ENCODE results near the gene AMZ1.

Gene AMZ1

DNA sequence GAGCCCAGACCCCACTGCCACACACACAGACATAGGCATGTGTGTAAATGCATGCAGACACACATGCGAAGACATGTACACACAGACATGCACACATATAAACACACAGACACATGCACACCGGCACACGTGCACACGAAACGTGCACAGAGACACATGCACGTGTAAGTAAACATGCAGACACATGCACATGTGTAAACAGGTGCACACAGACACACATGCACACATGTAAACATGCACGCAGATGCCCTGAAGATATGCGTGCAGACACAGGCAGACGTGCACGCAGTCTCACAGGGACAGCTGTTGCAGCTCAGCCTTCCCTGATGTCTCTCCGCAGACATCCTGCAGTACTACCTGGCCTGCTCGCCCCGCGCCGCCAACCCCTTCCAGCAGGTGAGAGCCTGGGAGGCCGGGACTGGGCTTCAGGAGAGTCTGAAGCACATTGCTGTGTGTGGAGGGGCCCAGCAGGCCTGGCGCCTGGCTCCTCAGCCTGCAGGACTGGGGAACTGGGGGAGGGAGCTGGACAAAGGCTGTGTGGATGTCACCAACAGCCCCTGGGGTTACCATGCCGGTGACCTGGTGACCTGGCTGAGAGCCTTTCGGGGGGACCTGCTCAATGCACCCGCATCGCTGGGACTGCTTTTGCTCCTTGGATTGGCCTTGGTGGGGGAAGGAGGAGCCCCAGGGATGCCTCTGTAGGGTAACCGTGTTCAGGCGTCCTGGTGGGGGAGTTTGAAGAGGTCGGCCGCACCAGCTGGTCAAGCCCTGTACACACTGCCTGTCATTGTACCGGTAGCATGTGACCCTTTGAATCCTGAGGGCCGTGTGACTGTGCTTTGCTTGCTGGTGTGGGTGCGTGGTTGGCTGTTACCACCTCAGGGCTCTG is 35.9 kb upstream of the AMZ1 start:
- H3K4me3 ChIP-seq (ENCODE audit: low read depth, low read length): no peak overlapping the region
- TF ChIP-seq, protein P1, sequence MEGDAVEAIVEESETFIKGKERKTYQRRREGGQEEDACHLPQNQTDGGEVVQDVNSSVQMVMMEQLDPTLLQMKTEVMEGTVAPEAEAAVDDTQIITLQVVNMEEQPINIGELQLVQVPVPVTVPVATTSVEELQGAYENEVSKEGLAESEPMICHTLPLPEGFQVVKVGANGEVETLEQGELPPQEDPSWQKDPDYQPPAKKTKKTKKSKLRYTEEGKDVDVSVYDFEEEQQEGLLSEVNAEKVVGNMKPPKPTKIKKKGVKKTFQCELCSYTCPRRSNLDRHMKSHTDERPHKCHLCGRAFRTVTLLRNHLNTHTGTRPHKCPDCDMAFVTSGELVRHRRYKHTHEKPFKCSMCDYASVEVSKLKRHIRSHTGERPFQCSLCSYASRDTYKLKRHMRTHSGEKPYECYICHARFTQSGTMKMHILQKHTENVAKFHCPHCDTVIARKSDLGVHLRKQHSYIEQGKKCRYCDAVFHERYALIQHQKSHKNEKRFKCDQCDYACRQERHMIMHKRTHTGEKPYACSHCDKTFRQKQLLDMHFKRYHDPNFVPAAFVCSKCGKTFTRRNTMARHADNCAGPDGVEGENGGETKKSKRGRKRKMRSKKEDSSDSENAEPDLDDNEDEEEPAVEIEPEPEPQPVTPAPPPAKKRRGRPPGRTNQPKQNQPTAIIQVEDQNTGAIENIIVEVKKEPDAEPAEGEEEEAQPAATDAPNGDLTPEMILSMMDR (IDR thresholded peaks at IDR 0.05; ENCODE audit: borderline replicate concordance, insufficient read depth, low read depth, low read length): no peak

DNA sequence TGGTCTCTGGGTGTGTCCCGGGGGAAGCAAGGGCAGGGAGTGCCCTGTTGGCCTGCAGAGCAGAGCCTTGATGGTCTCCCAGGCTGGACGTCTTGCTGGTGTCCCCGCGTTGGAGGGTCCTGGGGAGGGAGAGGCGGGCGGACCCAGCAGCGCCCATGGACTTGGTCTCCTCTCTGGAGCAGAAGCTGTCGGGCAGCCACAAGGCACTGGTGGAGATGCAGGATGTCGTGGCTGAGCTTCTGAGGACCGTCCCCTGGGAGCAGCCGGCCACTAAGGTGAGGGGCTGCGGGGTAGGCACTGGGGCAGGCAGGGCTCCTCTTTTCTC is 35.3 kb upstream of the AMZ1 start:
- TF ChIP-seq, protein P1 (IDR thresholded peaks at IDR 0.05; ENCODE audit: borderline replicate concordance, insufficient read depth, low read depth, low read length): no peak
- no peak overlapping the region for H3K4me3 ChIP-seq (ENCODE audit: low read depth, low read length)

DNA sequence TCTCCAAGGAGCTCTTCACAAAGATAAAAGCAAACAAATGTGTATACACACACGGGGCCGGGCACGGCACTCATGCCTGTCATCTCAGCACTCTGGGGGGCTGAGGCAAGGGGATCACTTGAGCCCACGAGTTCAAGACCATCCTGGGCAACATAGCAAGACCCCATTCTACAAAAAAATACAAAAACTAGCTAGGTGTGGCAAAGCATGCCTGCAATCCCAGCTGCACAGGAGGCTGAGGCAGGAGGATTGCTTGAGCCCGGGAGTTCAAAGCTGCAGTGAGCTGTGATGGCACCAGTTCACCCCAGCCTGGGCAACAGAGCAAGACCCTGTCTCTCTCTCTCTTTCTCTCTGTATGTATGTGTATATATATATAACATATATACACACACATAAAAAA is 33.9 kb upstream of the AMZ1 start:
- TF ChIP-seq, protein P1 (IDR thresholded peaks at IDR 0.05; ENCODE audit: borderline replicate concordance, insufficient read depth, low read depth, low read length): no peak
- H3K4me3 ChIP-seq (ENCODE audit: low read depth, low read length): no peak overlapping the region

DNA sequence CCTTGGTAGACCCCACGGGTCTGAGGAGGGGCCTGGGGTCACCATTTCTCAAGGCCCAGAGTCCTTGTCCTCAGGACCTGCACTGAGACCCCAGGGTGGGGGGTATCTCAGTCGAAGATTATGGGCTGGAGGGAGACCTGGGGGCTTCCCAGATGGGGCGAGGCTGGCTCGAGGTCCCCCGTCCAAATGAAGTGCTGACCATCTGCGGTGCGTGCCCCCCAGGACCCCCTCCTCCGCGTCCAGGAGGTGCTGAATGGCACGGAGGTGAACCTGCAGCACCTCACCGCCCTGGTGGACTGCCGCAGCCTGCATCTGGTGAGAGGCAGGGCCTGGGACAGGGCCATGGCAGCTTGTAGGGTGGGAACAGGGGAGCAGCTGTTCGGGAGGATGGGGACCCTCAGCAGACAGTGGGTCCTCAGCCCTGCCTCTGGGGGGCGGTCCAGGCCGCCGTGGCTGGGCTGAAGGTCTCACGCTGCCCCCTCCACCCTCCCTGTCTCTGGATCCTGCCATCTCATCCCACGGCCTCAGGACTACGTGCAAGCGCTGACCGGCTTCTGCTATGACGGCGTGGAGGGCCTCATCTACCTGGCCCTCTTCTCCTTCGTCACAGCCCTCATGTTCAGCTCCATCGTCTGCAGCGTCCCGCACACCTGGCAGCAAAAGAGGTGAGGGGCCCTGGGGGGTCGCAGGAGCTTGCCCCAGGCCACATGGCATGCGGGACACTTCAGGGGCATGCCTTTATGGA is 32.0 kb upstream of the AMZ1 start:
- TF ChIP-seq, protein P1 (IDR thresholded peaks at IDR 0.05; ENCODE audit: borderline replicate concordance, insufficient read depth, low read depth, low read length): no peak
- H3K4me3 ChIP-seq (ENCODE audit: low read depth, low read length): no peak overlapping the region

DNA sequence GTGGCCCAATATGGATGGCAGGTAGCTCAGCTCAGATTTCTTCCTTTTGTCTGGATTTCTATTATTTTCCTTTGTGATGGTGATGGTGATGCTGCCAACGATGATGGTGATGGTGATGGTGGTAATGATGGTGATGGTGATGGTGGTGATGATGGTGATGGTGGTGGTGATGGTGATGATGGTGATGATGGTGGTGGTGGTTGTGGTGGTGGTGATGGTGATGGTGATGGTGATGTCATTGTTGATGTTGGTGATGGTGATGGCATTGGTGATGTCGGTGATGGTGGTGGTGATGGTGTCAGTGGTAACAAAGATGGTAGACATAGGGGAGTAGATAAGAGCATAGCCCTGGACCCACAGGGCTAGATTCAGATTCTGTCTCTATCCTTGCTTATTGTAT is 30.8 kb upstream of the AMZ1 start:
- TF ChIP-seq, protein P1 (IDR thresholded peaks at IDR 0.05; ENCODE audit: borderline replicate concordance, insufficient read depth, low read depth, low read length): no peak
- H3K4me3 ChIP-seq (ENCODE audit: low read depth, low read length): no peak overlapping the region

DNA sequence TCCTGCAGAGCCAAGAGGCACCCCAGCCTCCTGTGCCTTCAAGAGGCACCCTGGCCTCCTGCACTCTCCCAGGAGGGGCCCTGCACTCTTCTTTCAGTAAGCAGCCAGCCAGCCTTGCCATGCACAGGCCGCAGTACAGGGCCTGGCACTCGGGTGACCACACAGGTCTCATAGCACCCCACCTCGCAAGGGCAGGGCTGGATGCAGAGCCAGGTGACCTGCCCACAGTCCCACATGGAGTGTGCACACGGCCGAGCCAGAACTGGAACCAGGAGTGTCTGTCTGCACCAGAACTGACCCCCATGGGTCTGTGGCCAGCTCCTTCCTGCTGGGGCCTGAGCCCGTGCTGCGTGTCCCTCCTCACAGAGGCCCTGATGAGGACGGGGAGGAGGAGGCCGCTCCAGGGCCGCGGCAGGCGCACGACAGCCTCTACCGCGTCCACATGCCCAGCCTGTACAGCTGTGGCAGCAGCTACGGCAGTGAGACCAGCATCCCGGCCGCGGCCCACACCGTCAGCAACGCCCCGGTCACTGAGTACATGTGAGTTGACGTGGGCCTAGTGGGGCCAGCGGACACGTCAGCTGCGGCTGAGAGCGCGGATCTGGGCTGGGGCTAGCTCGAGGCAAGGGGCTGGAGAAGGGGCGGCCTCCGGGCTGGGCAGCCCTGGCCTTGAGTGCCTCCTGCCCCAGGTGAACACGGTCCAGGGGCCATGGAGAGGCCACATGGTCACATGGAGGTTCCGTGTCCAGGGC is 29.9 kb upstream of the AMZ1 start:
- no peak overlapping the region for H3K4me3 ChIP-seq (ENCODE audit: low read depth, low read length)
- TF ChIP-seq, protein P1 (IDR thresholded peaks at IDR 0.05; ENCODE audit: borderline replicate concordance, insufficient read depth, low read depth, low read length): no peak

Data from GM12875 (cell line).